GM10266 (cell line): ENCODE measurements around the gene NBAS.

ENCODE experiments used
- DNase-seq: peaks from one replicate; pipeline ENCODE4 v3.0.0; 2012; ENCODE audit errors: extremely low spot score
- TF ChIP-seq, protein P1 (sequence below): IDR thresholded peaks from 2 replicates; pipeline ENCODE4 v1.5.1; 2012; ENCODE audit warnings: mild to moderate bottlenecking, low read depth; ENCODE audit not compliant: control insufficient read depth, insufficient read depth; ENCODE audit errors: missing control alignments

The NBAS gene

GRCh38 chr2:15191789-15192188 lies 369.3 kb downstream of the NBAS start:
- DNase-seq = no peak
- TF ChIP-seq, protein P1, sequence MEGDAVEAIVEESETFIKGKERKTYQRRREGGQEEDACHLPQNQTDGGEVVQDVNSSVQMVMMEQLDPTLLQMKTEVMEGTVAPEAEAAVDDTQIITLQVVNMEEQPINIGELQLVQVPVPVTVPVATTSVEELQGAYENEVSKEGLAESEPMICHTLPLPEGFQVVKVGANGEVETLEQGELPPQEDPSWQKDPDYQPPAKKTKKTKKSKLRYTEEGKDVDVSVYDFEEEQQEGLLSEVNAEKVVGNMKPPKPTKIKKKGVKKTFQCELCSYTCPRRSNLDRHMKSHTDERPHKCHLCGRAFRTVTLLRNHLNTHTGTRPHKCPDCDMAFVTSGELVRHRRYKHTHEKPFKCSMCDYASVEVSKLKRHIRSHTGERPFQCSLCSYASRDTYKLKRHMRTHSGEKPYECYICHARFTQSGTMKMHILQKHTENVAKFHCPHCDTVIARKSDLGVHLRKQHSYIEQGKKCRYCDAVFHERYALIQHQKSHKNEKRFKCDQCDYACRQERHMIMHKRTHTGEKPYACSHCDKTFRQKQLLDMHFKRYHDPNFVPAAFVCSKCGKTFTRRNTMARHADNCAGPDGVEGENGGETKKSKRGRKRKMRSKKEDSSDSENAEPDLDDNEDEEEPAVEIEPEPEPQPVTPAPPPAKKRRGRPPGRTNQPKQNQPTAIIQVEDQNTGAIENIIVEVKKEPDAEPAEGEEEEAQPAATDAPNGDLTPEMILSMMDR = no peak

- no peak for DNase-seq
- TF ChIP-seq, protein P1 = no peak
These were observed 371.9 kb downstream of the NBAS start for GRCh38 chr2:15189216-15189615.

GRCh38 chr2:15187702-15188101 lies 373.4 kb downstream of the NBAS start:
- TF ChIP-seq, protein P1 = no peak
- DNase-seq = no peak

DNA sequence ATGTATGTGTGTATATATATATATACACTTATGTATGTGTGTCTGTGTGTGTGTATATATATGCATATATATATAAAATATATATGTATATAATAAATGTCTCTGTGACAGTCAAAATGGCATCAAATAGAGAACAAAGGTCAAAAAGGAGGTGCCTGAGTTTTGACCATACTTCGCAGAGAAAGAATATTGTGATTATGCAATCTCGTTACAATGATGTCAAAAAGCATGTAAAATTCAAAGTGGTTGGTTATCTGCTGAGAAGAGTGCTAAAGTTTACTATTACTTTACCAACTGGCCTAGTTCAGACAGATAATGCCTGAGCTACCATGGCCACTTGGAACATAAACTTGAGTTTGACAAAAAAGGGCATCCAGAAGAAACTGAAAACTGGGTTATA lies 375.0 kb downstream of the NBAS start:
- TF ChIP-seq, protein P1 = no peak

GRCh38 chr2:15184491-15184890 lies 376.6 kb downstream of the NBAS start:
- TF ChIP-seq, protein P1 = no peak
- no peak for DNase-seq

More for the DNA sequence above, 375.0 kb downstream of the NBAS start:
- no peak for DNase-seq

DNA sequence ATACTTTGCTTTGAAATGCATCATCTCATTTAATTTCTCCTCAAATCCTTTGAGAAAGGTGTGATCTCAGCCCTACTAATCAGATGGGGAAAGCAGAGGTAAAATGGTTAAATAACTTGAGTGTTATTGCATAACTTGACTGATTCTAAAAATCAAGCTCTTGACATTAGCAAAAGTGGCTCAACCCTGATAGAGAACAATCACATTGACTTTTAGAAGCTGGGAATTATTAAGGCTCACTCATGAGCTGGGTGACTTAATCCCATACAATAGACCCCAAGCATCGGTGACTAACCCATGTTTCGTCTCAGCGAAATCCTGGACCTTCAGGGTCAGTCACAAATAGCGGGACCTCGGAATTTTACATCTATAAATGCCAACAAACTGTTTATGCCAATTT lies 378.9 kb downstream of the NBAS start:
- no peak for DNase-seq

DNA sequence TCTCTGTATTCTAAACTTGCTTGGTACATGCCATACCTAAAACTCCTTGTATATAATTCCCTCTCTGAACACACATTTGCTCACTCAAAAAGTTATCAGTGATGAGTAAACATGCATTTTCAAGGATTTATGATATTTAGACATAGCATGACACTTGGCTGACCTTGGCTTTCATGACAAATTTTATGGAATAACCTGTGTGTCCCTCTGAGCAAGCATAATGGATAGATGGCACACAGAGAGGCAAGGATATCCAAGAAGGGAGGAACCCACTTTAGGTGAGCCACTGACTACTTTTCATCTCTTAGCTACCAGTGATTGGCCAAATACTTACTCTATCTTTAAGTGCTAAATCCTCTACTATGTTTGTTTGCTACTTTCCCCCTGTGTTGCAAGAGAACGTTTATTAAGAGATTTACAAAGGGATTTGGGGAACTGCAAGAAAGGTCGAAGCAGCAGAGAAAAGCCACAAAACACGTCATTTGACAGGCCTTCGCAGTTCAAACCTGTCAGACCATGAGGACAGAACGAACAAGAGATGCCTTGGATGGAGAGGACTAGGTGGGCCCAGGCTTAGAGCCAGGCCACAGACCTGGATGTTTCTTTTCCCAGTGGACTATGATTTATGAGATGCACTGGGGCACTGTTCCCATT lies 379.9 kb downstream of the NBAS start:
- TF ChIP-seq, protein P1 = no peak
- DNase-seq = no peak

More for the DNA sequence above, 378.9 kb downstream of the NBAS start:
- TF ChIP-seq, protein P1 = no peak
